IPS DF 6.9 (cell line): ENCODE measurements around the gene HYAL3.

Experiments
- DNase-seq: peaks from one replicate; pipeline ENCODE4 v3.0.0-alpha.2; 2013; ENCODE audit warnings: low read depth, low spot score
- H3K27ac ChIP-seq: one replicate; pipeline ENCODE4 v1.5.1; 2013; ENCODE audit warnings: low read length, control low read depth
- H3K27me3 ChIP-seq: 2 replicates; pipeline ENCODE4 v1.6.1; 2013; ENCODE audit warnings: mild to moderate bottlenecking, low read length; ENCODE audit not compliant: control insufficient read depth, insufficient read depth
- H3K36me3 ChIP-seq: 2 replicates; pipeline ENCODE4 v1.6.1; 2013; ENCODE audit warnings: low read length; ENCODE audit not compliant: control insufficient read depth, insufficient read depth
- H3K4me1 ChIP-seq: 2 replicates; pipeline ENCODE4 v1.6.1; 2013; ENCODE audit warnings: low read length; ENCODE audit not compliant: control insufficient read depth, insufficient read depth
- H3K4me3 ChIP-seq: 2 replicates; pipeline ENCODE4 v1.5.1; 2013; ENCODE audit warnings: mild to moderate bottlenecking, low read length
- H3K9me3 ChIP-seq: 2 replicates; pipeline ENCODE4 v1.6.1; 2013; ENCODE audit warnings: low read length, inconsistent platforms; ENCODE audit not compliant: control insufficient read depth, insufficient read depth
- WGBS: extraction: QIAGEN DNeasy Blood & Tissue Kit; methylation state at CpG from one replicate; pipeline ENCODE4 v1.1.7; 2013; ENCODE audit warnings: mixed read lengths, missing lambda C conversion rate; ENCODE audit not compliant: insufficient read length, insufficient coverage; 5-methylcytosine and 5-hydroxymethylcytosine counted together

HYAL3 gene

DNA sequence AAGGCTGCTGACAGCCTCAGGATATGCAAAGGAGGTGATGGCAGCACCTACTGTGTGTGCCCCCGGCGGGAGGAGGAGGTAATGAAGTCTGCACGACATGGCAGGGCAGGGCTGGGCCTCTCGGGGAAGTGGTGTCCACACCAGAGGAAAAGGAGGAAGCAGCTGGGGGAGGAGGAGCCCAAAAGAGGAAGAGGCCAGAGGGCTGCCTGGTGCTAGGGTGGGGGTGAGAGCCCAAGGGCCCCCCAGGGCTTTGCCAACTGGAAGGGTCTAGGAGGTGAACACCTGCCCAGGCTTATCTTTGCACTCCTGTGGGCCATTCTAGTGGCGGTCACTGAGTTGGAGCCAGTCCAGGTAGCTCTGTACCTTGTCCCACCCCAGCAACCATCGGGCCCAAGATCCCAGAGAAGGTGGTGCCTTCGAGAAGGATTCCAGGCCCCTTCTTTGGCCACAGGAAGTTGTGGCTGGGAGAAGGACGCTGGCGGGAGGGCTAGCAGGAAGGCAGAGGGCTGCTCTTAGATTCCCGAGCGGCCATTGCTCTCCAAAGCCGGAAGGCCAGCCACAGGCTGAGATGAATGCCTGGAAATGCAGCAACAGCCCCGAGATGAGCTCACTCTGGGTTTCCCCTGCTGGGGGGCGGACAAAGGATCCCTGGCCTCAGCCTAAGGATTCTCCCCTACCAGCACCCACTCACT is 56.2 kb downstream of the HYAL3 start:
- no peaks in the 10 kb centered on the region for H3K36me3 ChIP-seq
- no peak for DNase-seq
- H3K27ac ChIP-seq = no peak overlapping the region
- peaks cover 30% of the 10 kb centered on the region for H3K4me1 ChIP-seq
- WGBS = no CpG with 5 or more reads among the region's 14 CpGs
- no peak overlapping the region for H3K4me3 ChIP-seq
- no peaks in the 10 kb centered on the region for H3K9me3 ChIP-seq
- H3K27me3 ChIP-seq = no peaks in the 10 kb centered on the region
